NK-92 (cell line): Measurements from ENCODE around the gene SEC14L3.

ENCODE experiments used
- DNase-seq: peaks from one replicate; lab custom pipeline; 2025; ENCODE audit not compliant: unreplicated experiment; lab: John Stamatoyannopoulos, UW

Gene SEC14L3

GRCh38 chr22:30471616-30472318 is at the start of gene SEC14L3:
TSS of gene SEC14L3 (minus strand) at chr22:30472017. CDS start at chr22:30471958, 59 bp downstream.
- DNase-seq = no peak

GRCh38 chr22:30519842-30520425 is 48.1 kb upstream of the SEC14L3 start:
- no peak for DNase-seq

GRCh38 chr22:30516731-30517130 is 44.9 kb upstream of the SEC14L3 start:
- DNase-seq = no peak

DNA sequence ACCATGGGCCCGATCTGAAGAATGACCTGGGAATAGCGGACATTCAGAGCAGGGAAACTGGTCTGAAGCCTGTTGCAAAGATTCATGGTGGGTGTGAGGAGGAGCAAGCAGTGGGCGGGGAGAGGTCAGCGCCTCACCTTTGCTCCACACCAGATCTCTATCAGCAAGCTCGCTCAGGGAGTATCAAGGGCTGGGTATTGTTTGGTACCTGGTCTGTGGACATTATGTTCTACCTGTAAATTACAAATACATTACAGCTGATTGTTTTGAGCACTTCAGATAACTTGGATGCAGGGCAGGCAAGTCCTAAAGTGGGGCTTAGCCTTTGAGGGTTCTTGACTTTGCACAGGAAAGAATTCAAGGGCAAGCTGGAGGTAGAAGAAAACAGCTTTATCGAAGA is 44.5 kb upstream of the SEC14L3 start:
- DNase-seq = no peak

GRCh38 chr22:30514252-30514651 is 42.4 kb upstream of the SEC14L3 start:
- no peak for DNase-seq

GRCh38 chr22:30513462-30513861 is 41.6 kb upstream of the SEC14L3 start:
- DNase-seq = no peak

- DNase-seq = no peak
These were observed 40.1 kb upstream of the SEC14L3 start for GRCh38 chr22:30511911-30512310.

DNA sequence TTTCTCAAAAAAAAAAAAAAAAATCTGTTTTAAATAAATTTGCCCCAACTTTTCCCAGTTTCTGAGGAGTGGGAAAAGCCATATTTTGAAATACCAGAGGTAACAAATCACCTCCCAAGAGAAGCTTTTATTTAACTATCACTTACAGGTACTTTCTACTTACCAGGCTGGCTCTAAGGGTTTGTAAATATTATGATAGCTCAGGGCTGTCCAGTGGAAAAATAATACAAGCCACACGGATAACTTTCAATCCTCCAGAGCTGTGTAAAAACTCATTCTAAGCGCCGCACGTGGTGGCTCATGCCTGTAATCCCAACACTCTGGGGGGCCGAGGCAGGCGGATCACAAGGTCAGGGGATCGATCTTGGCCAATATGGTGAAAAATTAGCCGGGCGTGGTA is 39.3 kb upstream of the SEC14L3 start:
- DNase-seq = no peak

DNA sequence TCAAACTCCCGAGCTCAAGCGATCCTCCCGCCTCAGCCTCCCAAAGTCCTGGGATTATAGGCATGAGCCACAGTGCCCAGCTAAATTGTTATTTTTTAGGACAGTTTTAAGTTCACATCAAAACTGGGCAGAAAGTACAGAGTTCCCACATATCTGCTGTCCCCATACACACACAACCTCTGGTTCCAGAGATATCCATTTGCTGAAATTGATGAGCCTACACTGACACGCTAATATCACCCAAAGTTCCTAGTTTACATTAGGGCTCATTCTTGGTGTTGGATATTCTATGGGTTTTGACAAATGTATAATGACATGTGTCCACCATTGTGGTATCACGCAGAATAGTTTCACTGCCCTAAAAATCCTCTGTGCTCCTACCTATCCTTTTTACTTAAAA is 36.4 kb upstream of the SEC14L3 start:
- no peak for DNase-seq

GRCh38 chr22:30507670-30508069 is 35.9 kb upstream of the SEC14L3 start:
- DNase-seq = no peak

GRCh38 chr22:30506507-30506968 is 34.7 kb upstream of the SEC14L3 start:
- no peak for DNase-seq

GRCh38 chr22:30503551-30503950 is 31.7 kb upstream of the SEC14L3 start:
- no peak for DNase-seq

- no peak for DNase-seq
These were observed 31.1 kb upstream of the SEC14L3 start for GRCh38 chr22:30502911-30503310.

- no peak for DNase-seq
These were observed 30.3 kb upstream of the SEC14L3 start for GRCh38 chr22:30502153-30502552.

GRCh38 chr22:30500628-30501027 is 28.8 kb upstream of the SEC14L3 start:
- DNase-seq = no peak

GRCh38 chr22:30497466-30498150 is 25.8 kb upstream of the SEC14L3 start:
- no peak for DNase-seq

GRCh38 chr22:30495041-30495784 is 23.4 kb upstream of the SEC14L3 start:
- DNase-seq = no peak

DNA sequence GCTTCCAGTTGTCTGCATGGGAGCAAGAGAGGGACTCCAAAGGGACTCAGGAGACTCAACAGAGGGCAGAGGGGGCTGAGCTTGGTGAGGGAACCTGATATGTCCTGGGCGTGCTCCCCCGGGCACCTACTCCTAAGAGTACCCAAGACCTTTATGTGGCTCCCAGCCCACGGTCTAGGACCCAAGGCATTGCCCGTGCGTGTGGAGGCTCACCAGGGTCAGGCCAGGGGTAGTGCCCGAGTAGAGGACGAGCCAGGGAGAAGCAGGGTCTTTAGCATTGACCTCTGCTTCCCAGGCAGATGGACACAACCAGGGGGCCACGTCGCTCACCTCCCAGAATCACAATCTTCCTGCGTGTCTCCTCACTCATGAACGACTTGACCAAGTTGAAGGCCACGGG is 20.3 kb upstream of the SEC14L3 start:
- no peak for DNase-seq

DNA sequence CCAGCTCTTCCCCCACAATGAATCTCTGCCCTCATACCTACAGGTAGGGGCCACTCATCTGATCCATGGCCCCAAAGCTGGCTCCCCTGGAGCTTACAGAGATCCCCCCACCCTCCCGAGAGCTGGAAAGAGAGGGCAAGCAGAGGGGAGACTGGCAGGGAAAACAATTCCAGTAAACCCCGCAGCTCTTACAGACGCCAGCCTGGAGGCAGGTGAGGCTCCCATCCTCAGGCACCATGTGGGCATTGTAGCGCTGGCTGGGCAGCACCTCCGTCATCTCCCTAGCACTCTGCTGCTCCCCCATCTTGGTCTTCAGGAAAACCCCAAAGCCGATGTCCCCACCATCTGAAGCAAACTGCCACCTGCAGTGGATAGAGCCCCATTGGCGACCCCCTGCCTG is 19.6 kb upstream of the SEC14L3 start:
- DNase-seq = no peak

- no peak for DNase-seq
These were observed 18.6 kb upstream of the SEC14L3 start for GRCh38 chr22:30490399-30490798.

DNA sequence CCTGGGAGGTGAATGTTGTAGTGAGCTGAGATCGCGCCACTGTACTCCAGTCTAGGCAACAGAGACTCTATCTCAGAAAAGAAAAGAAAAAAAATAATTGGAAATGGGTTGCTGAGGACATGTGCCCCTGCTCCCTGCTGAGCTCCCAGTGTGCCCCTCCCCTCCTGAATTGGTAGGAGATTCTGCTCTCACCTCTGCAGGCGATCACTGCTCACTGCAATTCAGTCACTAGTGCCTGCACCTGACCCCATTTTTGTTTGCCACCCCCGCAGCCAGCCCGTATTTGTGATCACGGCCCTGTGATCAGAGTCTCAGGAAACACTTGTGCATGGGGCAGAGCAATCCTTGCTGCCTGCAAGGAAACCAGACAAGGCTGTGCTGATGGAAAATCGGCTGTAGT is 16.3 kb upstream of the SEC14L3 start:
- no peak for DNase-seq
